HepG2 (cell line): Measurements from ENCODE around the gene NFATC1. TPM values are rescaled to one million over a fixed set of nuclear protein-coding genes. Genes with fewer than 3 reads are reported as not detected.

Source experiments
- ATAC-seq: fragments of 200-7000 bp; cut with Tn5 transposase; 3 replicates; pipeline ENCODE4 v1.9.1; 2020; ENCODE audit warnings: mild to moderate bottlenecking, moderate library complexity
- BruUV-seq: library from RNA; stranded (reverse); fragments of 400-500 nt; replicated peaks from 2 replicates; lab custom pipeline; 2021; lab: Mats Ljungman, UMichigan
- CTCF ChIA-PET: fragments of 300-600 bp; formaldehyde crosslinking; extraction: SDS; loops from one replicate; lab custom pipeline; 2021; ENCODE audit warnings: low total read pairs, inconsistent platforms, low intra/inter-chr PET ratio; lab: Yijun Ruan, JAX
- POLR2A ChIA-PET: fragments of 350-600 bp; sonication (Branson Sonifier 250); formaldehyde crosslinking; loops from one replicate; lab custom pipeline; 2020; ENCODE audit warnings: antibody characterized with exemption, inconsistent platforms; lab: Yijun Ruan, JAX
- DNase-seq: peaks from one replicate; pipeline ENCODE4 v3.0.0-alpha.2; 2015; ENCODE audit warnings: low spot score
- FAIRE-seq: peaks from 3 replicates; lab custom pipeline; 2011; peaks lifted over from hg19 to GRCh38; lab: Jason Lieb, UNC
- H2AFZ ChIP-seq: one replicate; pipeline ENCODE4 v1.6.1; 2011; ENCODE audit warnings: low read length, inconsistent platforms
- H3K27ac ChIP-seq: fragments of 300-600 bp; 3 replicates; pipeline ENCODE4 v1.8.0; 2011; ENCODE audit warnings: mixed run types, mild to moderate bottlenecking, mixed read lengths, low read length, inconsistent platforms; ENCODE audit not compliant: insufficient read depth; ENCODE audit errors: extremely low read length
- H3K27me3 ChIP-seq, 2 experiments: fragments of 200-600 bp in 1 of 2; 2 replicates in 1 of 2; 3 replicates in 1 of 2; pipeline versions ENCODE4 v1.6.0 to v1.8.0; 2011; ENCODE audit warnings: low read length in 2 of 2, mild to moderate bottlenecking in 2 of 2, moderate library complexity in 2 of 2, inconsistent platforms in 1 of 2; ENCODE audit not compliant: insufficient read depth in 2 of 2, control insufficient read depth in 1 of 2
- H3K36me3 ChIP-seq, 2 experiments: fragments of 200-600 bp in 1 of 2; replicated peaks in 1 of 2; 2 replicates in 1 of 2; 3 replicates in 1 of 2; pipeline versions ENCODE4 v1.5.1 to v1.8.0; 2011; ENCODE audit warnings: low read length in 2 of 2, inconsistent platforms in 1 of 2; ENCODE audit not compliant: insufficient read depth in 2 of 2, control insufficient read depth in 1 of 2
- H3K4me1 ChIP-seq: 2 replicates; pipeline ENCODE4 v1.5.1; 2012; ENCODE audit warnings: low read length, inconsistent platforms; ENCODE audit not compliant: insufficient read depth
- H3K4me2 ChIP-seq: 2 replicates; pipeline ENCODE4 v1.6.0; 2011; ENCODE audit warnings: low read depth, low read length, inconsistent platforms
- H3K4me3 ChIP-seq, 3 experiments: fragments of 200-600 bp in 1 of 3; sonication (generic), shearing (Covaris generic) in 1 of 3; replicated peaks in 1 of 3; 2 replicates each; pipeline ENCODE4 v1.5.1; 2011 to 2016; ENCODE audit warnings: low read length in 3 of 3, inconsistent platforms in 2 of 3, low read depth in 2 of 3, mild to moderate bottlenecking in 2 of 3, control low read depth in 1 of 3, mixed read lengths in 1 of 3; ENCODE audit not compliant: insufficient read depth in 1 of 3
- H3K79me2 ChIP-seq: one replicate; pipeline ENCODE4 v1.6.1; 2011; ENCODE audit warnings: low read length, inconsistent platforms; ENCODE audit not compliant: insufficient read depth
- H3K9ac ChIP-seq: 2 replicates; pipeline ENCODE4 v1.6.0; 2011; ENCODE audit warnings: mild to moderate bottlenecking, low read depth, low read length, inconsistent platforms; ENCODE audit not compliant: insufficient read depth
- H3K9me3 ChIP-seq: 2 replicates; pipeline ENCODE4 v1.5.1; 2012; ENCODE audit warnings: mild to moderate bottlenecking, low read length
- H4K20me1 ChIP-seq: 2 replicates; pipeline ENCODE4 v1.6.0; 2011; ENCODE audit warnings: inconsistent platforms, mild to moderate bottlenecking, low read length, moderate library complexity; ENCODE audit not compliant: insufficient read depth
- AHR ChIP-seq: IDR thresholded peaks from 2 replicates; pipeline ENCODE4 v1.6.1; 2018; ENCODE audit warnings: missing genetic modification reagents, missing compliant biosample characterization
- GLMP ChIP-seq: sonication (generic); formaldehyde crosslinking; IDR thresholded peaks from 2 replicates; pipeline ENCODE4 v1.9.0; 2021; ENCODE audit warnings: missing genetic modification reagents, mild to moderate bottlenecking, borderline replicate concordance
- KLF6 ChIP-seq: IDR thresholded peaks from 2 replicates; pipeline ENCODE4 v1.8.0; 2016; ENCODE audit warnings: missing biosample characterization, missing genetic modification reagents
- NR2C2 ChIP-seq: sonication (generic); formaldehyde crosslinking; IDR thresholded peaks from 2 replicates; pipeline ENCODE4 v1.4.0; 2020; ENCODE audit warnings: missing genetic modification reagents, mild to moderate bottlenecking, moderate library complexity, borderline replicate concordance
- RNF219 ChIP-seq: sonication (generic); formaldehyde crosslinking; IDR thresholded peaks from 2 replicates; pipeline ENCODE4 v1.5.0; 2020; ENCODE audit warnings: mild to moderate bottlenecking, missing genetic modification reagents
- ZFAT ChIP-seq: sonication (generic); formaldehyde crosslinking; conservative IDR thresholded peaks from 2 replicates; pipeline ENCODE4 v1.8.1; 2023; ENCODE audit warnings: missing genetic modification reagents, inconsistent platforms
- ZNF446 ChIP-seq: sonication (generic); formaldehyde crosslinking; IDR thresholded peaks from 2 replicates; pipeline ENCODE4 v1.5.0; 2020; ENCODE audit warnings: mild to moderate bottlenecking, missing genetic modification reagents
- ZNF772 ChIP-seq: sonication (generic); formaldehyde crosslinking; IDR thresholded peaks from 2 replicates; pipeline ENCODE4 v1.5.0; 2020; ENCODE audit warnings: mild to moderate bottlenecking, missing genetic modification reagents
- ZNF792 ChIP-seq: IDR thresholded peaks from 2 replicates; pipeline ENCODE4 v1.6.1; 2016
- ZNF841 ChIP-seq: sonication (generic); formaldehyde crosslinking; IDR thresholded peaks from 2 replicates; pipeline ENCODE4 v1.8.1; 2023; ENCODE audit warnings: missing genetic modification reagents, borderline replicate concordance
- WGBS: methylation state at CpG from one replicate; pipeline ENCODE4 v1.1.6; 2017; ENCODE audit warnings: low lambda C conversion rate; 5-methylcytosine and 5-hydroxymethylcytosine counted together
- in situ Hi-C: cut with HindIII; loops from 2 replicates; pipeline ENCODE4 v1.10.0; 2017; ENCODE audit warnings: low pct_unique_long_range_greater_than_20kb; ENCODE audit not compliant: extremely low pct_ligation_motif_present
- intact Hi-C: fragments of 100-400 bp; cut with micrococcal nuclease; formaldehyde crosslinking; loops from one replicate; pipeline ENCODE4 v1.10.0; 2022; ENCODE audit not compliant: unreplicated experiment
- polyA plus RNA-seq, 8 experiments: library from polyadenylated mRNA; depleted of rRNA in 3 of 8; stranded (reverse) in 7 of 8; unstranded in 1 of 8; fragments of >200 nt; fragmentation: Illumina TruSeq in 4 of 8; extraction: Trizol in 4 of 8; gene quantifications; 2 replicates each; pipeline versions ENCODE4 v1.2.1 to v1.2.3, GENCODE V29; 2011 to 2016; ENCODE audit warnings: low read depth in 4 of 8, missing spikeins in 1 of 8, mixed read lengths in 1 of 8; ENCODE audit not compliant: insufficient read depth in 1 of 8
- total RNA-seq, 5 experiments: library from RNA; depleted of rRNA; stranded (reverse); fragments of >200 nt; fragmentation: Illumina TruSeq; extraction: Trizol; gene quantifications; 2 replicates each; pipeline ENCODE4 v1.2.3, GENCODE V29; 2016; ENCODE audit warnings: low read depth in 1 of 5

Gene NFATC1
- total and polyA plus RNA-seq, 2 of the 13 experiments (the other 11 are each of a cell fraction or from before 2014, with no cell fraction given): not detected

GRCh38 chr18:79432376-79433120 is 36.8 kb downstream of the NFATC1 start (continued):
- TF ChIP-seq ZFAT (CRISPR knock-in tag) (no peak), ZNF772 (no peak), AHR (CRISPR knock-in tag) (no peak), NR2C2 (CRISPR knock-in tag) (no peak), KLF6 (CRISPR knock-in tag) (no peak), GLMP (CRISPR knock-in tag) (no peak), RNF219 (no peak), ZNF446 (CRISPR knock-in tag) (no peak)
- TF ChIP-seq, all 625 proteins: peak for 0

- CTCF ChIA-PET: no interaction called here
Measured at GRCh38 chr18:79433431-79433830, 37.7 kb downstream of the NFATC1 start.

More at GRCh38 chr18:79433431-79433830, 37.7 kb downstream of the NFATC1 start:
- peaks cover 14 to 75% of the 10 kb centered on the region in 2 experiments for H3K27me3 ChIP-seq
- intact Hi-C loops (no loop called here), in situ Hi-C loops (no loop called here)
- no peak for DNase-seq
- no peak overlapping the region for H3K9ac ChIP-seq
- 30% methylated on average over 8 of the region's 27 CpGs for WGBS
- no peaks in the 10 kb centered on the region for H3K9me3 ChIP-seq
- no peaks in the 10 kb centered on the region for H3K36me3 ChIP-seq
- no peak overlapping the region for H3K27ac ChIP-seq
- no peak overlapping the region for H3K4me2 ChIP-seq
- no peak overlapping the region for H2AFZ ChIP-seq
- no peaks in the 10 kb centered on the region for H3K4me1 ChIP-seq
- H3K4me3 ChIP-seq: no peak overlapping the region
- no peak for FAIRE-seq
- TF ChIP-seq ZNF792: no peak
- TF ChIP-seq ZNF841 (CRISPR knock-in tag): no peak
- no peak; the same call in 2 of the 3 replicates for ATAC-seq
- POLR2A ChIA-PET: no interaction called here
- BruUV-seq: no TSS peak
- no peaks in the 10 kb centered on the region for H4K20me1 ChIP-seq
- no peaks in the 10 kb centered on the region for H3K79me2 ChIP-seq
